ENCODE data around the gene CHD1.

DNA sequence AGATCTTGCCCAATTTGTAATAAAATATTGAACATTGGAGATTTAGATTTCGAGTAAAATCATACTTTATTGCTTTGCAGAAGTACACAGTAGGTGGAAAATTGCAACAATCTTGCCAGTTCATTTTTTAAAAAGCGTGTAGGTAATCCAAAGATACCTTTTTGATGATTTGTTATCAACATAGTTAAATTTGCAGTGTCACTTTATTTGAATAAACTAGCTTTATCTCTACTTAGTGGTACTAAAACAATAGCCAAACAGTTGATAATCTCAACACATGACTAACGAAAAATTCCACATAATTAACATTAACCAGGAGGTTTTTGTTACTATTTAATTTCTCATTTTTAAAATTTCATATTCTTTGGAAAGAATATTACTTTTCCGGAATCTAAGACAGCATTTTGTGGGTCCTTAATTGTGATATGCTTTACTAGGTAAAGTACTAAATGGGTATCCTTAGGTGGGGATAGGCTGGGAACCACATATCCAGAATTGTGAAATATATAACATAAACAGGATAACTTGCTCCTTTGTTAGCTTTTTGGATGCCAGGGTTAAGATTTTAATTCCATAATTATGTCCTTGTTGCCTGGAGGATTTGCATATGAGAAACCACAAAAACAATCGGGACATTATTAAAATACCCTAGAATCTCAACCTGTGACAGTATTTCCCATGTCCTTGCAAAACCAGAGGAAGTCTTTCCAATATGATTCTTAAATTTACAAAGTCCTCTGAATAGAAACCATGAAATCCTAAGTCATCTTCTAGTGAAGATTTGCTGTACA is 2.4 kb upstream of the CHD1 start:
- TF ChIP-seq, protein P1, sequence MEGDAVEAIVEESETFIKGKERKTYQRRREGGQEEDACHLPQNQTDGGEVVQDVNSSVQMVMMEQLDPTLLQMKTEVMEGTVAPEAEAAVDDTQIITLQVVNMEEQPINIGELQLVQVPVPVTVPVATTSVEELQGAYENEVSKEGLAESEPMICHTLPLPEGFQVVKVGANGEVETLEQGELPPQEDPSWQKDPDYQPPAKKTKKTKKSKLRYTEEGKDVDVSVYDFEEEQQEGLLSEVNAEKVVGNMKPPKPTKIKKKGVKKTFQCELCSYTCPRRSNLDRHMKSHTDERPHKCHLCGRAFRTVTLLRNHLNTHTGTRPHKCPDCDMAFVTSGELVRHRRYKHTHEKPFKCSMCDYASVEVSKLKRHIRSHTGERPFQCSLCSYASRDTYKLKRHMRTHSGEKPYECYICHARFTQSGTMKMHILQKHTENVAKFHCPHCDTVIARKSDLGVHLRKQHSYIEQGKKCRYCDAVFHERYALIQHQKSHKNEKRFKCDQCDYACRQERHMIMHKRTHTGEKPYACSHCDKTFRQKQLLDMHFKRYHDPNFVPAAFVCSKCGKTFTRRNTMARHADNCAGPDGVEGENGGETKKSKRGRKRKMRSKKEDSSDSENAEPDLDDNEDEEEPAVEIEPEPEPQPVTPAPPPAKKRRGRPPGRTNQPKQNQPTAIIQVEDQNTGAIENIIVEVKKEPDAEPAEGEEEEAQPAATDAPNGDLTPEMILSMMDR (IDR thresholded peaks at IDR 0.05): no peak
- no peak for TF ChIP-seq POLR2A (IDR thresholded peaks at IDR 0.05)

All from prostate gland (tissue), 2 donors.